ENCODE measurements around the gene GALNT6. TPM values are rescaled to one million over a fixed set of nuclear protein-coding genes. Genes with fewer than 3 reads are reported as not detected.

Gene GALNT6
- total RNA-seq, 1 donor from 2014 or later = 17.2 TPM

GRCh38 chr12:51306507-51306906, 84.7 kb downstream of the GALNT6 start:
- H3K4me3 Mint-ChIP-seq = no peak overlapping the region
- no peaks in the 10 kb centered on the region for H3K36me3 Mint-ChIP-seq
- no peak for TF ChIP-seq CTCF (conservative IDR thresholded peaks at IDR 0.05)
- DNase-seq (ENCODE audit: extremely low spot score, unreplicated experiment) = no peak
- no peaks in the 10 kb centered on the region for H3K9me3 Mint-ChIP-seq
- H3K4me1 Mint-ChIP-seq (ENCODE audit: unreplicated experiment) = peaks cover 5% of the 10 kb centered on the region
- H3K27ac Mint-ChIP-seq = no peak overlapping the region
- peaks cover 4% of the 10 kb centered on the region for H3K27me3 Mint-ChIP-seq

Other genes starting within 250 kb of the GALNT6 start
- 31.7 and 40.7 TPM in 2 replicates for gene TFCP2, start 218.3 kb downstream of the GALNT6 start, total RNA-seq (ENCODE audit: low replicate concordance)
- gene POU6F1, start 173.3 kb downstream of the GALNT6 start, total RNA-seq (ENCODE audit: low replicate concordance) = 5.6 and 6.6 TPM in 2 replicates
- 89.0 and 149 TPM in 2 replicates for gene DAZAP2, start 152.6 kb downstream of the GALNT6 start, total RNA-seq (ENCODE audit: low replicate concordance)
- 35.5 and 80.7 TPM in 2 replicates for gene SMAGP, start 121.0 kb downstream of the GALNT6 start, total RNA-seq (ENCODE audit: low replicate concordance)
- 0.19 TPM in 1 of 2 replicates, not detected in the other for gene BIN2, start 67.2 kb downstream of the GALNT6 start, total RNA-seq (ENCODE audit: low replicate concordance)
- not detected in 2 replicates for gene CELA1, start 44.7 kb downstream of the GALNT6 start, total RNA-seq (ENCODE audit: low replicate concordance)
- gene SLC4A8, start 33.4 kb upstream of the GALNT6 start, total RNA-seq (ENCODE audit: low replicate concordance) = 14.0 and 18.5 TPM in 2 replicates
- 2.6 and 3.9 TPM in 2 replicates for gene SCN8A, start 199.8 kb upstream of the GALNT6 start, total RNA-seq (ENCODE audit: low replicate concordance)

Data from type B pancreatic cell (in vitro differentiated cells).